Measurements from ENCODE around the gene TCF19. TPM values are rescaled to one million over a fixed set of nuclear protein-coding genes. Genes with fewer than 3 reads are reported as not detected.

Gene TCF19
- total RNA-seq, 1 experiment from 2014 or later = 15.0 TPM

GRCh38 chr6:31122791-31123706 lies 35.3 kb upstream of the TCF19 start:
- no peak overlapping the region for H2AFZ ChIP-seq (ENCODE audit: low read length)
- H4K20me1 ChIP-seq (ENCODE audit: control insufficient read depth, insufficient read depth, insufficient read length) = no peaks in the 10 kb centered on the region
- no peaks in the 10 kb centered on the region for H3K9me3 ChIP-seq (ENCODE audit: control insufficient read depth, low read depth, low read length)
- no peaks in the 10 kb centered on the region for H3K4me1 ChIP-seq (ENCODE audit: insufficient read depth, low read length)
- no peak overlapping the region for H3K4me3 Mint-ChIP-seq
- no peaks in the 10 kb centered on the region for H3K23me2 ChIP-seq (ENCODE audit: insufficient read length, low read depth, low read length, poor library complexity, severe bottlenecking)
- DNase-seq = no peak
- H3T11ph ChIP-seq (ENCODE audit: low read length) = no peak overlapping the region
- H4K91ac ChIP-seq (ENCODE audit: insufficient read length, low read depth, low read length) = no peak overlapping the region
- H3K4me2 ChIP-seq (ENCODE audit: insufficient read depth, insufficient read length, low read length) = no peak overlapping the region
- H3K27ac ChIP-seq (ENCODE audit: insufficient read length, low read depth, low read length) = no peak overlapping the region
- TF ChIP-seq CTCF (conservative IDR thresholded peaks at IDR 0.05) = no peak
- WGBS (ENCODE audit: extremely low coverage, insufficient read length, low lambda C conversion rate) = no CpG with 5 or more reads among the region's 16 CpGs
- peaks cover 24 to 27% of the 10 kb centered on the region in 2 experiments for H3K4me1 Mint-ChIP-seq
- H2BK5ac ChIP-seq (ENCODE audit: insufficient read length, low read length) = no peak overlapping the region
- H2BK12ac ChIP-seq (ENCODE audit: insufficient read length, low read depth, low read length) = no peak overlapping the region
- no peak overlapping the region for H2AK5ac ChIP-seq (ENCODE audit: insufficient read length, low read length)
- H3K27ac Mint-ChIP-seq = no peak overlapping the region; a peak in 1 of 7 replicates
- no peaks in the 10 kb centered on the region for H3K36me3 Mint-ChIP-seq (ENCODE audit: insufficient read depth in 1 of 3, low read depth in 3 of 3)
- no peaks in the 10 kb centered on the region; a peak in 1 of 5 replicates for H3K9me3 Mint-ChIP-seq
- no peak overlapping the region for H2BK20ac ChIP-seq (ENCODE audit: low read depth, low read length, poor library complexity, severe bottlenecking)
- no peak overlapping the region for H3K18ac ChIP-seq (ENCODE audit: insufficient read length, low read depth, low read length)
- H3K23ac ChIP-seq (ENCODE audit: insufficient read length, low read depth, low read length) = no peak overlapping the region
- H2BK15ac ChIP-seq (ENCODE audit: low read depth, low read length) = no peak overlapping the region
- H3K4ac ChIP-seq (ENCODE audit: low read depth, low read length) = no peak overlapping the region
- peaks cover 12% of the 10 kb centered on the region for H3K27me3 Mint-ChIP-seq (ENCODE audit: low read depth)
- no peak overlapping the region for H2BK120ac ChIP-seq (ENCODE audit: low read depth, low read length, poor library complexity, severe bottlenecking)
- H4K8ac ChIP-seq (replicated peaks; ENCODE audit: insufficient read length, low read depth, low read length) = no peak overlapping the region
- H3K79me2 ChIP-seq (ENCODE audit: insufficient read depth, low read length) = no peaks in the 10 kb centered on the region
- no peak overlapping the region for H3K9ac ChIP-seq (ENCODE audit: extremely low read depth, insufficient read length, low read length)
- no peaks in the 10 kb centered on the region for H3K27me3 ChIP-seq (ENCODE audit: insufficient read depth, low read length)
- no peak overlapping the region for H3K14ac ChIP-seq (ENCODE audit: insufficient read depth, low read length)
- no peak overlapping the region for H3K56ac ChIP-seq (ENCODE audit: insufficient read length, low read depth, low read length)
- no peak overlapping the region for H4K5ac ChIP-seq (ENCODE audit: insufficient read length, low read depth, low read length)
- H3K79me1 ChIP-seq (ENCODE audit: insufficient read depth, low read depth, low read length, poor library complexity, severe bottlenecking) = no peaks in the 10 kb centered on the region

Measured in H9 (cell line).